ENCODE results near the gene C1orf35.

C1orf35 gene

GRCh38 chr1:228102791-228103620, at the start of gene C1orf35:
Gene C1orf35, minus strand, starts transcription at chr1:228103325. Its CDS starts 98 bp downstream, at chr1:228103227.
- DNase-seq, result peak; percentile 98

GRCh38 chr1:228152918-228153258, 49.8 kb upstream of the C1orf35 start:
- DNase-seq, result no peak

- DNase-seq, result no peak
Measured at GRCh38 chr1:228152097-228152917, 49.2 kb upstream of the C1orf35 start.

GRCh38 chr1:228151180-228151925, 48.2 kb upstream of the C1orf35 start:
- DNase-seq, result no peak

- no peak for DNase-seq
Measured at GRCh38 chr1:228150461-228151179, 47.5 kb upstream of the C1orf35 start.

GRCh38 chr1:228150120-228150460, 47.0 kb upstream of the C1orf35 start:
- peak; percentile 50 for DNase-seq

GRCh38 chr1:228149406-228150119, 46.4 kb upstream of the C1orf35 start, which contains the start of gene GJC2:
Gene GJC2, plus strand, starts transcription at chr1:228149930. Its CDS starts 7,829 bp downstream, at chr1:228157759.
- DNase-seq, result peak; percentile 93

GRCh38 chr1:228148935-228149405, 45.8 kb upstream of the C1orf35 start:
- DNase-seq, result no peak

GRCh38 chr1:228148196-228148861, 45.2 kb upstream of the C1orf35 start:
- DNase-seq, result no peak

GRCh38 chr1:228147768-228148167, 44.6 kb upstream of the C1orf35 start:
- DNase-seq, result no peak

- DNase-seq, result no peak
Measured at GRCh38 chr1:228147151-228147693, 44.1 kb upstream of the C1orf35 start.

- no peak for DNase-seq
Measured at GRCh38 chr1:228146417-228147150, 43.5 kb upstream of the C1orf35 start.

- no peak for DNase-seq
Measured at GRCh38 chr1:228145463-228146416, 42.6 kb upstream of the C1orf35 start.

GRCh38 chr1:228144993-228145343, 41.8 kb upstream of the C1orf35 start:
- no peak for DNase-seq

GRCh38 chr1:228144193-228144992, 41.3 kb upstream of the C1orf35 start:
- DNase-seq, result peak; percentile 91

GRCh38 chr1:228143480-228144192, 40.5 kb upstream of the C1orf35 start:
- DNase-seq, result no peak

- no peak for DNase-seq
Measured at GRCh38 chr1:228142701-228143136, 39.6 kb upstream of the C1orf35 start.
